ENCODE results near the gene ANKRD18A. TPM values are rescaled to one million over a fixed set of nuclear protein-coding genes. Genes with fewer than 3 reads are reported as not detected.
"Not testable (repeated sequence)": the region's sequence is repeated elsewhere in the genome, so short reads cannot be mapped to it uniquely, and the experiment has no call there.

Gene ANKRD18A
- total RNA-seq, 1 donor from 2014 or later, result 4.1 TPM

- H3K27me3 Mint-ChIP-seq (ENCODE audit: insufficient read depth); H3K36me3 Mint-ChIP-seq (ENCODE audit: low read depth); DNase-seq (ENCODE audit: low spot score); H3K4me1 Mint-ChIP-seq (ENCODE audit: low read depth); intact Hi-C loops (cut with micrococcal nuclease); H3K27ac Mint-ChIP-seq; H3K9me3 Mint-ChIP-seq; H3K4me3 Mint-ChIP-seq: not testable (repeated sequence)
These were observed 65.4 kb downstream of the ANKRD18A start for GRCh38 chr9:38554966-38555365.

DNA sequence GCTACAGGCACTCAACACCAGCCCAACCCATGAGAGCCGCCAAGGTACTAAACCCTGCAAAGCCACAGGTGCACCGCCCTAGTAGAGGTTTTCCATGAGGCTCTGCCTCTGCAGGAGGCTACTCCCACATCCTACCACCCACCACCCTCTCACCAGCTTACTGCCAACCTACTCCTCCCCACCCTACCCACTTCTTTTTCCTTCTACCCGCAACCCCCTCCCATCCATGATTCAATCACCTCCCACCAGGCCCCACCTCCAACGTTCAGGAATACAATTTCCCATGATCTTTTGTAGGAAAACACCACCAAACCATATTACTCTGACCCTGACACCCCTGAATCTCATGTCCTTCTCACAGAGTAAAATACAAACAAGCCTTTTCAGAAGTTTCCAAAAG is 67.4 kb downstream of the ANKRD18A start:
- intact Hi-C loops (cut with micrococcal nuclease); DNase-seq (ENCODE audit: low spot score); H3K27ac Mint-ChIP-seq; H3K27me3 Mint-ChIP-seq (ENCODE audit: insufficient read depth); H3K9me3 Mint-ChIP-seq; H3K36me3 Mint-ChIP-seq (ENCODE audit: low read depth); H3K4me1 Mint-ChIP-seq (ENCODE audit: low read depth); H3K4me3 Mint-ChIP-seq: not testable (repeated sequence)

GRCh38 chr9:38546497-38547163 is 73.8 kb downstream of the ANKRD18A start:
- peak; percentile 53 for DNase-seq (ENCODE audit: low spot score)
- H3K27ac Mint-ChIP-seq, result peak overlapping the region; percentile 75
- H3K36me3 Mint-ChIP-seq (ENCODE audit: low read depth); H3K9me3 Mint-ChIP-seq; intact Hi-C loops (cut with micrococcal nuclease); H3K27me3 Mint-ChIP-seq (ENCODE audit: insufficient read depth): not testable (repeated sequence)
- H3K4me3 Mint-ChIP-seq, result peak overlapping the region; percentile 40
- peaks cover 16% of the 10 kb centered on the region for H3K4me1 Mint-ChIP-seq (ENCODE audit: low read depth)

DNA sequence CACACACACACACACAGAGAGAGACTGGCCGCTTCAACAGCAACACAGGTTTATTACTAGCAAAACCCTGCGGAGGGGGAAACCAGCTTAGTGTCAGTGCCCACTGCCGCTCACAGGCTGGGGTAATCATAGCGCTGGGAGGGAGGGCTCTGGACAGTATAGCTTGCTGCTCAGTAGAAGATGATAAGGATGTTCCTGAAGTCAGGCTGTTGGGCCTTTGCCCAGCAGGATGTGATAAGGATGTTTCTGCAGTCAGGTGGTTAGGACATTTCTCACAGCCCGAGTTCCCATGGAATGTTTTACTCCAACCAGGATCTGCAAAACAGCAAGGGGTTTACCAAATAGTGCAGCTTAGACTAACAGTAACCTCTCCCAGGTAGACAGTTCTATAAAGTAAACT is 79.9 kb downstream of the ANKRD18A start:
- H3K4me1 Mint-ChIP-seq (ENCODE audit: low read depth); H3K9me3 Mint-ChIP-seq; H3K4me3 Mint-ChIP-seq; DNase-seq (ENCODE audit: low spot score); intact Hi-C loops (cut with micrococcal nuclease); H3K27me3 Mint-ChIP-seq (ENCODE audit: insufficient read depth); H3K27ac Mint-ChIP-seq; H3K36me3 Mint-ChIP-seq (ENCODE audit: low read depth): not testable (repeated sequence)

GRCh38 chr9:38529317-38529716 is 91.1 kb downstream of the ANKRD18A start:
- no peaks in the 10 kb centered on the region for H3K27me3 Mint-ChIP-seq (ENCODE audit: insufficient read depth)
- no peak for DNase-seq (ENCODE audit: low spot score)
- H3K36me3 Mint-ChIP-seq (ENCODE audit: low read depth), result no peaks in the 10 kb centered on the region
- intact Hi-C loops (cut with micrococcal nuclease), result no loop called here
- no peak overlapping the region for H3K27ac Mint-ChIP-seq
- H3K9me3 Mint-ChIP-seq, result peaks cover 7% of the 10 kb centered on the region
- no peaks in the 10 kb centered on the region for H3K4me1 Mint-ChIP-seq (ENCODE audit: low read depth)
- no peak overlapping the region for H3K4me3 Mint-ChIP-seq

- Mint-ChIP-seq H3K36me3 (ENCODE audit: low read depth) (no peaks in the 10 kb centered on the region), H3K4me1 (ENCODE audit: low read depth) (no peaks in the 10 kb centered on the region), H3K4me3 (no peak overlapping the region), H3K9me3 (peaks cover 7% of the 10 kb centered on the region), H3K27ac (no peak overlapping the region), H3K27me3 (ENCODE audit: insufficient read depth) (no peaks in the 10 kb centered on the region)
- intact Hi-C loops (cut with micrococcal nuclease), result no loop called here
- no peak for DNase-seq (ENCODE audit: low spot score)
These were observed 92.9 kb downstream of the ANKRD18A start for GRCh38 chr9:38527503-38527902.

DNA sequence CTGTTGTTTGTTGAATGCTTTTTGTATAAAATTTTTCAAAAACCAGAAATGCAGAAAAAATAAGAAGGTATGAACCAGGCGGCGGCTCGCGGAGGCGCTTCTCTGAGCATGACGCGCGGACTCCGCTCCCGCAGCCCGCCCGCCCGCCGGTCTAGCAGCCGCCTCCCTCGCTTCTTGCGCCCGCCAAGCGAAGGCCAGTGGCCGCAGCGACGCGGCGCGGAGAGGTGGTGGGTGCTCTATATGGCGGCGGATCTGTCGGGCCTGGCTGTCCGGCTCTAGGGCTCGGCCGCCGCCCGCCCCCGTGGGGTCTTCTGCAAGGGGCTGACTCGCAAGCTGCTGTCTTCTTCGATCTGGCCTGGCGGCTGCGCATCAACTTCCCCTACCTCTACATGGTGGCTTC is 93.8 kb downstream of the ANKRD18A start:
- Mint-ChIP-seq H3K4me3 (no peak overlapping the region), H3K27ac (no peak overlapping the region), H3K4me1 (ENCODE audit: low read depth) (no peaks in the 10 kb centered on the region), H3K27me3 (ENCODE audit: insufficient read depth) (peaks cover under 1% of the 10 kb centered on the region), H3K36me3 (ENCODE audit: low read depth) (no peaks in the 10 kb centered on the region), H3K9me3 (peaks cover 7% of the 10 kb centered on the region)
- DNase-seq (ENCODE audit: low spot score), result no peak
- intact Hi-C loops (cut with micrococcal nuclease), result no loop called here

DNA sequence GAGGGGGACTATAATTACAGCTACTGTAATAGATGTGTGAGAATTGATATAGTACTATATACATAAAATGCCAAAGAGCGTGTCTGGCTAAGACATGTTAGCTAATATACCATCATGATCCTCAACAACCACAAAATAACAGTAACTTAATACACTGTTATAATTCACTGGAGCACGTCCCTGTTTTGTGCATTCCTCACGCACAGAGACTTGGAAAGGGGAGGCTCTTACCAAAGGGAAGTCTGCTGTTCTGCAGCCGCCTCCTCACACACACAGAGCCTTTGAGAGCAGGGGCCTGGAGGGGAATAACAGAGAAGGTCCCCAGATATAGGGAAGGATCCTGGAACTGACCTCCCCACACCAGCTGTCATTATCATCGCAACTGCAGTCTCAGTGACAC is 97.3 kb downstream of the ANKRD18A start:
- no peak for DNase-seq (ENCODE audit: low spot score)
- no peaks in the 10 kb centered on the region for H3K9me3 Mint-ChIP-seq
- H3K27me3 Mint-ChIP-seq (ENCODE audit: insufficient read depth), result peaks cover 3% of the 10 kb centered on the region
- intact Hi-C loops (cut with micrococcal nuclease), result no loop called here
- no peaks in the 10 kb centered on the region for H3K4me1 Mint-ChIP-seq (ENCODE audit: low read depth)
- no peak overlapping the region for H3K4me3 Mint-ChIP-seq
- no peak overlapping the region for H3K27ac Mint-ChIP-seq
- no peaks in the 10 kb centered on the region for H3K36me3 Mint-ChIP-seq (ENCODE audit: low read depth)

DNA sequence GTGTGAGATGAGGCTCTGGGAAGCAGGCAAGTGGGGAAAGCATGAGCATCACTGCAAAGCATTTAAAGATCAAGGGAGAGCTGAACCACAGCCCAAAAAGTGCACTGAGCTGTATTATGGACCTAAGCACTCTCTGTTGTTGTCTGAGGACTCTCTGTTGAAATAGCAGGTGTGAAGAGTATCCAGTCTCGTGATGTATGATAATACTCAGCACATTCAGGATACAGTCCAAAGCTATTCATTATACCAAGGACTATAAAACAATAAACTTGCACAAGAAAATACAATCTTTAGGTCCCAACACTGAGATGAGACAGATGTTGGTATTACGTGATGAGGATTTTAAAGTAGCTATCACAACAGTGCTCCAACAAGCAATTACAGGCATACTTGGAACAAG is 98.6 kb downstream of the ANKRD18A start:
- H3K27ac Mint-ChIP-seq, result no peak overlapping the region
- intact Hi-C loops (cut with micrococcal nuclease), result no loop called here
- H3K4me1 Mint-ChIP-seq (ENCODE audit: low read depth), result no peaks in the 10 kb centered on the region
- H3K9me3 Mint-ChIP-seq, result no peaks in the 10 kb centered on the region
- no peak for DNase-seq (ENCODE audit: low spot score)
- H3K4me3 Mint-ChIP-seq, result no peak overlapping the region
- peaks cover 3% of the 10 kb centered on the region for H3K27me3 Mint-ChIP-seq (ENCODE audit: insufficient read depth)
- H3K36me3 Mint-ChIP-seq (ENCODE audit: low read depth), result no peaks in the 10 kb centered on the region

Other genes starting within 250 kb of the ANKRD18A start
- gene ALDH1B1, start 227.9 kb downstream of the ANKRD18A start, total RNA-seq, result 31.2 and 31.4 TPM in 2 replicates
- not detected in 2 replicates for gene IGFBPL1, start 196.1 kb downstream of the ANKRD18A start, total RNA-seq
- gene FAM240B, start 99.5 kb upstream of the ANKRD18A start, total RNA-seq, result not detected in 2 replicates

Data from activated T-helper 1 cell treated with anti-CD3 and anti-CD28 coated beads, Interleukin-12 subunit alpha, Interleukin-12 subunit beta, Interleukin-2, Interleukin-4 antibody, amounts not matched to agents 30 ng/mL and 10 ng/mL and 1 ng/mL, durations not matched to agents 14 hours and 24 hours and 36 hours (primary cell).